ENCODE measurements around the gene ARVCF. TPM values are rescaled to one million over a fixed set of nuclear protein-coding genes. Genes with fewer than 3 reads are reported as not detected.
"Not testable (repeated sequence)": the region's sequence is repeated elsewhere in the genome, so short reads cannot be mapped to it uniquely, and the experiment has no call there.

Gene ARVCF
- total RNA-seq, 1 experiment from 2014 or later = 4.3 TPM

DNA sequence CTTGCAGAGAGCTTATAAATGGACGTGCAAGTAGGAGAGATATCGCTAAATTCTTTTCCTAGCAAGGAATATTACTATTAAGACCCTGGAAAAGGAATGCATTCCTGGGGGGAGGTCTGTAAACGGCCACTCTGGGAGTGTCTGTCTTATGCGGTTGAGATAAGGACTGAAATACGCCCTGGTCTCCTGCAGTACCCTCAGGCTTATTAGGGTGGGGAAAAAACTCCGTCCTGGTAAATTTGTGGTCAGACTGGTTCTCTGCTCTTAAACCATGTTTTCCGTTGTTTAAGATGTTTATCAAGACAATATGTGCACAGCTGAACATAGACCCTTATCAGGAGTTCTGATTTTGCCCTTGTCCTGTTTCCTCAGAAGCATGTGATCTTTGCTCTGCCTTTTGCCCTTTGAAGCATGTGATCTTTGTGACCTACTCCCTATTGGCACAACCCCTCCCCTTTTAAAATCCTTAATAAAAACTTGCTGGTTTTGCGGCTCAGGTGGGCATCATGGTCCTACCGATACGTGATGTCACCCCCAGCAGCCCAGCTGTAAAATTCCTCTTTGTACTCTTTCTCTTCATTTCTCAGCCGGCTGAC is 81.4 kb downstream of the ARVCF start:
- not testable (repeated sequence) for H3K4me2 ChIP-seq (ENCODE audit: low read depth, low read length, poor library complexity, severe bottlenecking); H3K9ac ChIP-seq (ENCODE audit: low read length); H4K20me1 ChIP-seq (ENCODE audit: insufficient read depth, low read depth, low read length); H2AFZ ChIP-seq (ENCODE audit: low read length); H3K27me3 ChIP-seq (ENCODE audit: low read length); H3K4me3 ChIP-seq (ENCODE audit: low read length); H3K36me3 ChIP-seq (ENCODE audit: insufficient read depth, low read length); H3K9me3 ChIP-seq (ENCODE audit: low read length); H3K4me1 ChIP-seq (ENCODE audit: low read length); H3K9me2 ChIP-seq (replicated peaks; ENCODE audit: insufficient read depth, low read length); H3K27ac ChIP-seq (ENCODE audit: low read length); DNase-seq; H3K79me2 ChIP-seq (ENCODE audit: low read length)

DNA sequence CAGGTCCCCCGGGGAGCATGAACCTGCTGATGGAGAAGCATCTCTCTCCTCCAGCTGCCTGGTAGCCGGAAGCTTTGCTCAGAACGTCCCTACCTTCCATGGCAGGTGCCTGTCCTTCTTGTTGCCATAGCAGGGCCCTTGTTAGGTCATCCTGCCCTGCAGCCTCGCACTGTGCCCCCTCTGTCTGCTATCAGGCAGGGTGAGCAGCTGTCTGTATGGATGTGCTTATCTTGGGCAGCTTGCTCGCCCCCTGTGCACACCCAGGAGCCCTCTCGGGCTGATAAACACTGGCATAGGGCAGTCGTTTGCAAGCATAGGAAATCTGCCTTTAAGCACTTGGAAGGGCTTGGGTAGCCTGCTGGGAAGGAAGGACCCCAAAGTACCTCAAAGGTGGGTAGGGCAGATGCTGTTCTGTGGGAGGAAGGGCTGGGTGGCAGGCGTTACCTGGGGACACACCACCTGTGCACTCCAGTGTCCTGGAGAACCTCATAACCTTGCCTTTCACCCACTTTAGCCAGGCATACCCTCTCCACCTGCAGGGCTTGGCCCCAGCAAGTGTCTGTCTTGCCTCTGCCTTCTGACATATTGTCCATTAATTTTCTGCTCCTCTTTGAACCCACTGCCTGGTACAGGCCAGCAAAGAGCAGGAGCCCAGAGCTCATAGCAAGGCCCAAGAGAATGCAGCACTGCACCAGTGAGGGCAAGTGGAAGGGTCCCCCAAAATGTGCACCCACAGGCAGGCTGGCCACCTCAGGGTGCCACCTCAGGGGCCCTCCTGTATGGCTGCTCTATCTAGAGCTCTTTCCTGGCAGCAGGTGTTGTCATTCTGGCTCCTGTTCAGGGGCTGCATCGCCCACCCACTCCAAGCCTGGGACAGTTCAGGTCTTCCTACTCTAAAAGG is 83.0 kb downstream of the ARVCF start:
- no peaks in the 10 kb centered on the region for H3K9me3 ChIP-seq (ENCODE audit: low read length)
- H3K36me3 ChIP-seq (ENCODE audit: insufficient read depth, low read length) = 0 out of 2 replicates have a peak, but pooled peaks cover 5% of the 10 kb centered on the region
- H3K27me3 ChIP-seq (ENCODE audit: low read length) = no peaks in the 10 kb centered on the region
- no peaks in the 10 kb centered on the region for H3K9me2 ChIP-seq (replicated peaks; ENCODE audit: insufficient read depth, low read length)
- H3K4me3 ChIP-seq (ENCODE audit: low read length) = no peak overlapping the region
- H3K9ac ChIP-seq (ENCODE audit: low read length) = no peak overlapping the region
- no peaks in the 10 kb centered on the region for H3K79me2 ChIP-seq (ENCODE audit: low read length)
- H3K4me2 ChIP-seq (ENCODE audit: low read depth, low read length, poor library complexity, severe bottlenecking) = no peak overlapping the region
- H4K20me1 ChIP-seq (ENCODE audit: insufficient read depth, low read depth, low read length) = no peaks in the 10 kb centered on the region
- H3K27ac ChIP-seq (ENCODE audit: low read length) = no peak overlapping the region
- no peak for DNase-seq
- H2AFZ ChIP-seq (ENCODE audit: low read length) = no peak overlapping the region
- no peaks in the 10 kb centered on the region for H3K4me1 ChIP-seq (ENCODE audit: low read length)

DNA sequence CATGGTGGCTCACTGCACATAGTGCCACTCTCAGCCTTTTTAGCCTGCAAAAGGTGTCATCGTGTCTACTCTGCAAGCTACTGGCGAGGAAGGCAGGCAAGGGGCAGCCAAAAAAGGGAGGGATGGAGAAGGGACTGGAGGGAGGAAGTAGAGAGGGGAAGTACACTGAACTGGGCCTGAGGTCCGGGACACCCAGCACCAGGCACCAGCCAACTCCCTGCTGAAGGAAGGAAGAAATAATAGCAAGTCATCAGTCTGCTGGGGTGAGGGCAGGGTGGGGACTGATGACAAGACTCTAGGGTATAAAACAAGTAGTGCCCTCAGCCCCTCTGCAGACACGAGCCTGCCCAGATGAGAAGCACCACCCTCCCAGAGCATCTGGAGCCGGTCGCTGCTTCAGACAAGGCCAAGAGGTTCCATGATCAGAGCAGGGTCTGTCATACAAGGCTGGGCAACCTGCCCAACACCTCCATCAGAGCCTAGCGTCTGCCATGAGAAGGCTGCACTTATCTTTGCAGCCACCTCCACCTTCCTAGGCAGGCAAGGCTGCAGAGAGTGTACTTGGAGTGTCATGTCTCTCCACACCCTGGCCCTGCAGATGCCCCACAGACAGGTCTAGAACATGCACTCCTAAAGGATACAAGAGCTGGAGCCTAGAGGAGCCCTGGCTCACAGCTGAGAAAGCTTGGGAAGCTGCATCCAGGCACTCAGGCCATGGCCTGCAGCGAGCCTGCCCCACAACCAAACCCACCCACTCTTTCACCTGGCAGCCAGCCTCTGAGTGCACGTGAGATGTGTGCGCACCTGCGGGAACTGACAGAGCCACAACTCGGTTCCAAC is 84.0 kb downstream of the ARVCF start:
- Histone ChIP-seq H3K9me2 (replicated peaks; ENCODE audit: insufficient read depth, low read length) (no peaks in the 10 kb centered on the region), H3K9ac (ENCODE audit: low read length) (no peak overlapping the region), H4K20me1 (ENCODE audit: insufficient read depth, low read depth, low read length) (no peaks in the 10 kb centered on the region), H3K4me3 (ENCODE audit: low read length) (no peak overlapping the region), H3K9me3 (ENCODE audit: low read length) (no peaks in the 10 kb centered on the region), H3K36me3 (ENCODE audit: insufficient read depth, low read length) (0 out of 2 replicates have a peak, but pooled peaks cover 5% of the 10 kb centered on the region), H3K4me2 (ENCODE audit: low read depth, low read length, poor library complexity, severe bottlenecking) (no peak overlapping the region), H3K79me2 (ENCODE audit: low read length) (no peaks in the 10 kb centered on the region), H3K4me1 (ENCODE audit: low read length) (no peaks in the 10 kb centered on the region), H3K27me3 (ENCODE audit: low read length) (no peaks in the 10 kb centered on the region), H2AFZ (ENCODE audit: low read length) (no peak overlapping the region), H3K27ac (ENCODE audit: low read length) (no peak overlapping the region)
- no peak for DNase-seq

DNA sequence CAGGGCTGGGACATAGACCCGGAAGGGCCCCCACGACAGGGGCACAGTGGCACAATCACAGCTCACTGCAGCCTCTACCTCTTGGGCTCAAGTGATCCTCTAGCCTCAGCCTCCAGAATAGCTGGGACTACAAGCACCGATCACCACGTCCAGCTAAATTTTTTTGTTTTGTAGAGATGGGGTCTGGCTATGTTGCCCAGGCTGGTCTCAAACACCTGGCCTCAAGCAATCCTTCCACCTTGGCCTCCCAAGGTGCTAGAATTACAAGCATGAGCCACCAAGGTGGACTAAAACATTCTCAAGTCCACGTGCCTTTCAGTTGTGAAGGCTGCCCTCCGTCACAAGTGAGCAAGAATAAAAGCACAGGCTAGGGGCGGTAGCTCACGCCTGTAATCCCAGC is 85.1 kb downstream of the ARVCF start:
- no peaks in the 10 kb centered on the region for H3K4me1 ChIP-seq (ENCODE audit: low read length)
- 0 out of 2 replicates have a peak, but pooled peaks cover under 1% of the 10 kb centered on the region for H3K36me3 ChIP-seq (ENCODE audit: insufficient read depth, low read length)
- no peaks in the 10 kb centered on the region for H3K27me3 ChIP-seq (ENCODE audit: low read length)
- no peaks in the 10 kb centered on the region for H3K9me3 ChIP-seq (ENCODE audit: low read length)
- no peak for DNase-seq
- H3K79me2 ChIP-seq (ENCODE audit: low read length) = no peaks in the 10 kb centered on the region
- H3K4me2 ChIP-seq (ENCODE audit: low read depth, low read length, poor library complexity, severe bottlenecking) = no peak overlapping the region
- H3K9me2 ChIP-seq (replicated peaks; ENCODE audit: insufficient read depth, low read length) = no peaks in the 10 kb centered on the region
- H4K20me1 ChIP-seq (ENCODE audit: insufficient read depth, low read depth, low read length) = no peaks in the 10 kb centered on the region
- H3K9ac ChIP-seq (ENCODE audit: low read length) = no peak overlapping the region
- H3K27ac ChIP-seq (ENCODE audit: low read length) = no peak overlapping the region
- no peak overlapping the region for H2AFZ ChIP-seq (ENCODE audit: low read length)
- H3K4me3 ChIP-seq (ENCODE audit: low read length) = no peak overlapping the region

DNA sequence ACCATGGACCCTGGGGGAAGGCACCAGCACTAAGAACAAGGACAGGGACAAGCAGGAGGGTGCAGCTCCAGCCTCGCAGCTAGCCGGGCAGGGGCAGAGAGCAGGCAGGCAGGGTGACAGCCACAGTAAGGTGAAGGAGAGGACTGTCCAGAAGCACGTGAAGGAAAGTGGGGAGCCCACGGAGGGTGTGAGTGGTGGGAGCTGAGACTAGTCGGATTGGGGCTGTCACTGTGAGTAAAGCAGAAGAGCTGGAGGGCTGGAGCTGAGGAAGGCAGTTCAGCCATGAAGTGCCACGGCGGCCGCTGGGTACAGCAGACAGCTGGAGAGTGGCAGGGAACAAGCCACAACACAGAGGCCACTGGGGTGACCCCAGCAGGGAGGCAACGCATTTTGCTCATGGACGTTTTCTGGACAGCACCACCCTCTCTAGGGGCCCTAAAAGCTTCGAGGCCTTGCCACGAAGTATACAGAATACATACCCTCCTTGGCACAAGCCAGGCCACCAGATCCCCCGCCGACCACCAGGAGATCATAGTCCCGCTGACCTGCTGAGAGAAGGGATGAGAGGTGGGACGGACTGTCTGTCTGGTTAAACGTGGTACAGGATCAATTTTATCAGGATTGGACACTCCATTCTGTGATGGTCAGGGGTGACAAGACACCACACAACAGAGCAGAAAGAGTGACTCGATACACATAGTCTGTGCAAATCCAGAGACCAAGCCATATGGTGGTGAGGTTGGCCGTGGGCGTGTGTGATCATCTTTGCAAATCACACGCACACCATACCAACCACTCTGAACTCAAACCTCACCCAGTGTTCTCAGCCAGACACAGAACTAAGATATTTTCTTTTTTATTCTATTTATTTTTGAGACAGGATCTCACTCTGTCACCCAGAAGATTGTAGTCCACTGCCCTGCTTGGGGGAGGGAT is 85.8 kb downstream of the ARVCF start:
- no peaks in the 10 kb centered on the region for H3K27me3 ChIP-seq (ENCODE audit: low read length)
- no peaks in the 10 kb centered on the region for H3K4me1 ChIP-seq (ENCODE audit: low read length)
- H3K9me2 ChIP-seq (replicated peaks; ENCODE audit: insufficient read depth, low read length) = no peaks in the 10 kb centered on the region
- no peaks in the 10 kb centered on the region for H4K20me1 ChIP-seq (ENCODE audit: insufficient read depth, low read depth, low read length)
- H3K27ac ChIP-seq (ENCODE audit: low read length) = no peak overlapping the region
- H3K36me3 ChIP-seq (ENCODE audit: insufficient read depth, low read length) = no peaks in the 10 kb centered on the region
- H3K4me3 ChIP-seq (ENCODE audit: low read length) = no peak overlapping the region
- no peak overlapping the region for H3K9ac ChIP-seq (ENCODE audit: low read length)
- H3K9me3 ChIP-seq (ENCODE audit: low read length) = no peaks in the 10 kb centered on the region
- no peak overlapping the region for H2AFZ ChIP-seq (ENCODE audit: low read length)
- no peak overlapping the region for H3K4me2 ChIP-seq (ENCODE audit: low read depth, low read length, poor library complexity, severe bottlenecking)
- no peak for DNase-seq
- no peaks in the 10 kb centered on the region for H3K79me2 ChIP-seq (ENCODE audit: low read length)

DNA sequence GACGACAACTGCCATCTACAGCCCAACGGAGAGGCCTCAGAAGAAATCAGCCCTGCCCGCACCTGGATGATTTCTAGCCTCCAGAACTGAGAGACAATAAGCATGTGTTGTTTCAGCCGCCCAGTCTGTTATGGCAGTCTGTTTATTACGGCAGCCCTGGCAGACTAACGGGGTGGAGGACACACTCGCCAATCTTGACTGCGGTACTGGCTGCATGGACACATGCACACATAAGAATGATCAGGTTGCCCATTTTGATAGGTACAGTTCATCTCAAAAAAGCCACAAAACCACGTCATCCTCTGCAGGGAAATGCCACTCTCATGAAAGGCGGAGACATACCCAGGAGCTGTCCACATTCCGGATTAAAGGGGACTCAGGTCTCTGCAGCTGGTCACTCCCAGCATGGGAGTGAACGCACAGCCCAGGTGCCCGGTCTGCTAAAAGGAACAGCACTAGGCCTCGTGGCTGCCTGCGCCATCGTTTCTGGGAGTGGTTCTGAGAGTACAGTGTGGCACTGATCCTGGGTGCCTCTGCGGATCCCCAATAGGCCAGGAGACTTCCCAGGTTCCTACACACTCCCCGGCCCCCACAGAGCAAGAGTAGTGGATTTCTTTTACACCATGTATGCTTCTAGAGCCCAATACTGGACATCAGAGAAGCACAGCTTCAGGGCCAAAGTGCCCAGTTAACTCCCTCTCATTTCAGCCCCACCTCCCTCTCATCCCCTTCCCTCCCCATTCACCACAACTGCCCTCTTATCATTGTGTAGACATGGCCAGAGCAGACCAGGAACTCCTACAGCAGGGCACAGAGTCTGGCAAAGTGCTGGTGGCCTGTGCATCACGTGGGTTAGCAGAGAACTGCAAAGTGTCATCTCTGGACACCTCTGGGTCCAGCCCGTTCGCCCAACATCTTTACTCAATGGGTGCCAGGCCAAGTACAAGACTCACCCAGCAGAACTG is 86.8 kb downstream of the ARVCF start:
- no peaks in the 10 kb centered on the region for H3K79me2 ChIP-seq (ENCODE audit: low read length)
- H3K9me2 ChIP-seq (replicated peaks; ENCODE audit: insufficient read depth, low read length) = no peaks in the 10 kb centered on the region
- no peak overlapping the region for H3K9ac ChIP-seq (ENCODE audit: low read length)
- DNase-seq = no peak
- H3K4me3 ChIP-seq (ENCODE audit: low read length) = no peak overlapping the region
- no peak overlapping the region for H3K27ac ChIP-seq (ENCODE audit: low read length)
- H4K20me1 ChIP-seq (ENCODE audit: insufficient read depth, low read depth, low read length) = no peaks in the 10 kb centered on the region
- no peak overlapping the region for H3K4me2 ChIP-seq (ENCODE audit: low read depth, low read length, poor library complexity, severe bottlenecking)
- H3K4me1 ChIP-seq (ENCODE audit: low read length) = no peaks in the 10 kb centered on the region
- no peaks in the 10 kb centered on the region for H3K36me3 ChIP-seq (ENCODE audit: insufficient read depth, low read length)
- H3K27me3 ChIP-seq (ENCODE audit: low read length) = no peaks in the 10 kb centered on the region
- H3K9me3 ChIP-seq (ENCODE audit: low read length) = no peaks in the 10 kb centered on the region
- H2AFZ ChIP-seq (ENCODE audit: low read length) = no peak overlapping the region

DNA sequence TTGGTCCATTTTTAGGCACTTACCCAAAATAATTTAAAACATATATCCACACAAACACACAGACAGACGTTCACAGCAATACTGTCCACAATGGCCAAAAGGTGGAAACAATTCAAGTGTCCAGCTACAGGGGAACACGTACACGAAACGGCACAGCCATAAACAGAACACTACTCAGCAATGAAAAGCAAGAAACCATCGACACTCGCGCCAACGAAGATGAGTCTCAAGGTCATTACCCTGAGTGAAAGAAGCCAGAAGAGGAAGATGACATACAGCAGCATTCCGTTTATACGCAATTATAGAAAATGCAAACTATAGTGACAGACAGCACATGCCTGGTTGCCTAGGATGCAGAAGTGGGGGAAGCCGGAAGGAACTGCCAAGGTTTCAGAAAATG is 88.4 kb downstream of the ARVCF start:
- Histone ChIP-seq H3K27me3 (ENCODE audit: low read length) (no peaks in the 10 kb centered on the region), H3K9me2 (replicated peaks; ENCODE audit: insufficient read depth, low read length) (no peaks in the 10 kb centered on the region), H3K4me1 (ENCODE audit: low read length) (no peaks in the 10 kb centered on the region), H2AFZ (ENCODE audit: low read length) (no peak overlapping the region), H3K36me3 (ENCODE audit: insufficient read depth, low read length) (no peaks in the 10 kb centered on the region), H3K27ac (ENCODE audit: low read length) (no peak overlapping the region), H3K9me3 (ENCODE audit: low read length) (no peaks in the 10 kb centered on the region), H3K79me2 (ENCODE audit: low read length) (no peaks in the 10 kb centered on the region), H4K20me1 (ENCODE audit: insufficient read depth, low read depth, low read length) (no peaks in the 10 kb centered on the region), H3K4me3 (ENCODE audit: low read length) (no peak overlapping the region), H3K9ac (ENCODE audit: low read length) (no peak overlapping the region), H3K4me2 (ENCODE audit: low read depth, low read length, poor library complexity, severe bottlenecking) (no peak overlapping the region)
- DNase-seq = no peak
